Measurements from ENCODE around the gene ZRANB3.
"Not testable (repeated sequence)": the region's sequence is repeated elsewhere in the genome, so short reads cannot be mapped to it uniquely, and the experiment has no call there.

ZRANB3 gene

GRCh38 chr2:135373702-135374101, 157.3 kb downstream of the ZRANB3 start:
- H3K4me1 ChIP-seq (ENCODE audit: control insufficient read depth in 1 of 2, insufficient read depth in 1 of 2, low read depth in 1 of 2, low read length in 1 of 2) = no peaks in the 10 kb centered on the region
- no peaks in the 10 kb centered on the region for H3K9me3 ChIP-seq
- H3K36me3 ChIP-seq = no peaks in the 10 kb centered on the region
- H3K27me3 ChIP-seq = no peaks in the 10 kb centered on the region
- TF ChIP-seq CTCF (IDR thresholded peaks at IDR 0.05) = no peak
- H3K27ac ChIP-seq = no peak overlapping the region
- H3K4me3 ChIP-seq (ENCODE audit: low read depth in 1 of 2, low read length in 1 of 2) = no peak overlapping the region

GRCh38 chr2:135349941-135350340, 181.1 kb downstream of the ZRANB3 start:
- no peaks in the 10 kb centered on the region for H3K27me3 ChIP-seq
- no peaks in the 10 kb centered on the region for H3K4me1 ChIP-seq (ENCODE audit: control insufficient read depth in 1 of 2, insufficient read depth in 1 of 2, low read depth in 1 of 2, low read length in 1 of 2)
- H3K9me3 ChIP-seq = no peaks in the 10 kb centered on the region
- no peak for TF ChIP-seq CTCF (IDR thresholded peaks at IDR 0.05)
- no peak overlapping the region for H3K4me3 ChIP-seq (ENCODE audit: low read depth in 1 of 2, low read length in 1 of 2)
- H3K36me3 ChIP-seq = no peaks in the 10 kb centered on the region
- H3K27ac ChIP-seq = no peak overlapping the region

- not testable (repeated sequence) for H3K36me3 ChIP-seq
Measured at GRCh38 chr2:135348096-135348704, 182.8 kb downstream of the ZRANB3 start.

GRCh38 chr2:135337071-135337470, 193.9 kb downstream of the ZRANB3 start:
- Histone ChIP-seq H3K27ac (no peak overlapping the region), H3K4me3 (ENCODE audit: low read depth in 1 of 2, low read length in 1 of 2) (no peak overlapping the region), H3K27me3 (no peaks in the 10 kb centered on the region), H3K36me3 (no peaks in the 10 kb centered on the region), H3K9me3 (no peaks in the 10 kb centered on the region), H3K4me1 (ENCODE audit: control insufficient read depth in 1 of 2, insufficient read depth in 1 of 2, low read depth in 1 of 2, low read length in 1 of 2) (no peaks in the 10 kb centered on the region)
- no peak for TF ChIP-seq CTCF (IDR thresholded peaks at IDR 0.05)

More at GRCh38 chr2:135348096-135348704, 182.8 kb downstream of the ZRANB3 start:
- not testable (repeated sequence) for H3K4me3 ChIP-seq (ENCODE audit: low read depth in 1 of 2, low read length in 1 of 2); H3K4me1 ChIP-seq (ENCODE audit: control insufficient read depth in 1 of 2, insufficient read depth in 1 of 2, low read depth in 1 of 2, low read length in 1 of 2); H3K27ac ChIP-seq; H3K27me3 ChIP-seq; H3K9me3 ChIP-seq

GRCh38 chr2:135335256-135335655, 195.8 kb downstream of the ZRANB3 start:
- Histone ChIP-seq H3K9me3 (no peaks in the 10 kb centered on the region), H3K27me3 (no peaks in the 10 kb centered on the region), H3K4me3 (ENCODE audit: low read depth in 1 of 2, low read length in 1 of 2) (no peak overlapping the region), H3K36me3 (no peaks in the 10 kb centered on the region), H3K4me1 (ENCODE audit: control insufficient read depth in 1 of 2, insufficient read depth in 1 of 2, low read depth in 1 of 2, low read length in 1 of 2) (no peaks in the 10 kb centered on the region), H3K27ac (no peak overlapping the region)
- TF ChIP-seq CTCF (IDR thresholded peaks at IDR 0.05) = no peak

GRCh38 chr2:135327146-135327545, 203.9 kb downstream of the ZRANB3 start:
- no peaks in the 10 kb centered on the region for H3K27me3 ChIP-seq
- no peaks in the 10 kb centered on the region for H3K9me3 ChIP-seq
- H3K27ac ChIP-seq = no peak overlapping the region
- no peaks in the 10 kb centered on the region for H3K4me1 ChIP-seq (ENCODE audit: control insufficient read depth in 1 of 2, insufficient read depth in 1 of 2, low read depth in 1 of 2, low read length in 1 of 2)
- TF ChIP-seq CTCF (IDR thresholded peaks at IDR 0.05) = no peak
- no peak overlapping the region for H3K4me3 ChIP-seq (ENCODE audit: low read depth in 1 of 2, low read length in 1 of 2)
- no peaks in the 10 kb centered on the region for H3K36me3 ChIP-seq
